DMS 273 treated with DMSO at 0.1 percent for 48 hours (cell line): ENCODE data around the gene IQGAP2.

Experiments used
- DNase-seq: peaks from one replicate; lab custom pipeline; 2025; lab: John Stamatoyannopoulos, UW

Gene IQGAP2

DNA sequence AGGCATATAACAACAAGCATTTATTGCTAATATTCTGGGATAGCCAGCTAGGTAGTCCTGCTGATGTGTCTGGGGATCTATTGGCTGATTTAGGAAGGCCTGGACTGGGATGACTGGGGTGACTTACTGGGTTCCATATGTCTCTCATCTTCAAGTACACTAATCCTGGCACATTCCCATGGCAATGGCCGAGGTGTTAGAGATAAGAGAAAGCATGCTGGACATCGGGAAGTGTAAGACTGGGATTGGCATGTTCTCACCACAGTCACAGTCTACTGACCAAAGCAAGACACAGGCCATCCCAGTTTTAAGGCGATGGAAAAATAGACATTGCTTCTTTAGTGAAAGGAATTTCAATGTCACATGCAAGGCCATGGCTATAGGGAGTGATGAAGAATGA is 342.6 kb downstream of the IQGAP2 start:
- no peak for DNase-seq

- no peak for DNase-seq
Observed at GRCh38 chr5:76746677-76747076, 343.6 kb downstream of the IQGAP2 start.

- no peak for DNase-seq
Observed at GRCh38 chr5:76747706-76748105, 344.6 kb downstream of the IQGAP2 start.

DNA sequence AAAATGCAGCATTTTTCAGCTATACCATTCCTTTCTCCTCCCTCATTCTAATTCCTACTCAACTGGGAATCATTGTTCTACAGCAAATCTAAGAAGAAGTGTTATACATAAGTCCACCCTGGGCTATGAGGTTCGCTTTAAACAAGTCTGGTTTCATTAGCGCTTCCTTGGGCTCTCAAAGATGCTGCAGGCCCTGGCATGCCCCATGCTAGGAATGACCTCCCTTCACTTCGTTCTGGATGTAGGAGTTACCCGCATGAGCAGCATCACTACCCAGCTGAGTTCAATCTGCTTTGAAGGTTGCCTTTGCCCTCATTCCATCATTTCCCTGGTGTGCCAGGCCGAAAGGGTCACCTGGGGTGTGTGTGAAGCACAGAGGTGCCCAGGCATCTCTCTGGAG is 348.2 kb downstream of the IQGAP2 start:
- DNase-seq = no peak

GRCh38 chr5:76754668-76755078 is 351.6 kb downstream of the IQGAP2 start:
- DNase-seq = no peak

GRCh38 chr5:76755779-76756637 is 352.9 kb downstream of the IQGAP2 start:
- DNase-seq = no peak

- DNase-seq = no peak
Observed at GRCh38 chr5:76757049-76757448, 354.0 kb downstream of the IQGAP2 start.
